Activated naive CD8-positive, alpha-beta T cell treated with anti-CD3 and anti-CD28 coated beads, Interleukin-2, amount 50 U/mL, for 24 hours (primary cell): ENCODE data around the gene SGK1.
"Not testable (repeated sequence)": the region's sequence is repeated elsewhere in the genome, so short reads cannot be mapped to it uniquely, and the experiment has no call there.

Source experiments
- ATAC-seq: fragments of 150-1000 bp; cut with Tn5 transposase; one replicate; pipeline ENCODE4 v1.10.0; 2021
- DNase-seq: peaks from one replicate; pipeline ENCODE4 v3.0.0; 2021
- H3K27ac Mint-ChIP-seq: one replicate; pipeline ENCODE4 v1.8.0; 2021; ENCODE audit warnings: mild to moderate bottlenecking, mixed read lengths
- H3K27me3 Mint-ChIP-seq: one replicate; pipeline ENCODE4 v1.8.0; 2021; ENCODE audit warnings: mixed read lengths
- H3K36me3 Mint-ChIP-seq: one replicate; pipeline ENCODE4 v1.8.0; 2021; ENCODE audit warnings: low read depth, mixed read lengths
- H3K4me1 Mint-ChIP-seq: one replicate; pipeline ENCODE4 v1.8.0; 2021; ENCODE audit warnings: mixed read lengths
- H3K4me3 Mint-ChIP-seq: one replicate; pipeline ENCODE4 v1.8.0; 2021; ENCODE audit warnings: mild to moderate bottlenecking, moderate library complexity, mixed read lengths
- H3K9me3 Mint-ChIP-seq: one replicate; pipeline ENCODE4 v1.8.0; 2021; ENCODE audit warnings: mixed read lengths

SGK1 gene

GRCh38 chr6:134318974-134319281 is 1.0 kb upstream of the SGK1 start:
- peaks cover 30% of the 10 kb centered on the region for H3K27me3 Mint-ChIP-seq
- peaks cover 2% of the 10 kb centered on the region for H3K36me3 Mint-ChIP-seq
- no peak overlapping the region for H3K27ac Mint-ChIP-seq
- H3K4me3 Mint-ChIP-seq = no peak overlapping the region
- peaks cover 7% of the 10 kb centered on the region for H3K9me3 Mint-ChIP-seq
- DNase-seq (no peak), ATAC-seq (no peak)
- H3K4me1 Mint-ChIP-seq = peaks cover 15% of the 10 kb centered on the region

- H3K4me3 Mint-ChIP-seq = peak overlapping the region; percentile 79
- H3K27me3 Mint-ChIP-seq = peaks cover 30% of the 10 kb centered on the region
- no peak for DNase-seq
- peaks cover 11% of the 10 kb centered on the region for H3K4me1 Mint-ChIP-seq
- H3K27ac Mint-ChIP-seq = no peak overlapping the region
- H3K36me3 Mint-ChIP-seq = peaks cover 2% of the 10 kb centered on the region
- H3K9me3 Mint-ChIP-seq = peaks cover 7% of the 10 kb centered on the region
- ATAC-seq = no peak
Measured at GRCh38 chr6:134318236-134318973, 493 bp upstream of the SGK1 start.

- Mint-ChIP-seq H3K9me3 (peaks cover 7% of the 10 kb centered on the region), H3K27me3 (peaks cover 30% of the 10 kb centered on the region), H3K27ac (no peak overlapping the region), H3K36me3 (peaks cover 2% of the 10 kb centered on the region), H3K4me3 (peak overlapping the region; percentile 79), H3K4me1 (peaks cover 11% of the 10 kb centered on the region)
- DNase-seq (no peak), ATAC-seq (no peak)
Measured at GRCh38 chr6:134316733-134317431, 1.0 kb downstream of the SGK1 start.

- no peak overlapping the region for H3K4me3 Mint-ChIP-seq
- no peak for DNase-seq
Measured at GRCh38 chr6:134315974-134316441, 1.9 kb downstream of the SGK1 start.

GRCh38 chr6:134315189-134315588 is 2.7 kb downstream of the SGK1 start:
- Mint-ChIP-seq H3K9me3 (peaks cover 5% of the 10 kb centered on the region), H3K27me3 (peaks cover 30% of the 10 kb centered on the region), H3K4me1 (peaks cover 11% of the 10 kb centered on the region), H3K4me3 (no peak overlapping the region), H3K27ac (no peak overlapping the region), H3K36me3 (peaks cover 2% of the 10 kb centered on the region)
- DNase-seq (no peak), ATAC-seq (no peak)

More at GRCh38 chr6:134315974-134316441, 1.9 kb downstream of the SGK1 start:
- peak; percentile 20 for ATAC-seq
- peaks cover 30% of the 10 kb centered on the region for H3K27me3 Mint-ChIP-seq
- H3K27ac Mint-ChIP-seq = no peak overlapping the region
- peaks cover 7% of the 10 kb centered on the region for H3K9me3 Mint-ChIP-seq
- peaks cover 2% of the 10 kb centered on the region for H3K36me3 Mint-ChIP-seq
- H3K4me1 Mint-ChIP-seq = peaks cover 11% of the 10 kb centered on the region

GRCh38 chr6:134314006-134314821 is 3.7 kb downstream of the SGK1 start:
- DNase-seq = no peak
- Mint-ChIP-seq H3K36me3 (no peaks in the 10 kb centered on the region), H3K4me3 (no peak overlapping the region), H3K9me3 (no peaks in the 10 kb centered on the region), H3K27ac (no peak overlapping the region), H3K27me3 (peaks cover 27% of the 10 kb centered on the region), H3K4me1 (peaks cover 11% of the 10 kb centered on the region)
- no peak for ATAC-seq

GRCh38 chr6:134312038-134312660 is 5.8 kb downstream of the SGK1 start:
- ATAC-seq (no peak), DNase-seq (no peak)
- no peak overlapping the region for H3K27ac Mint-ChIP-seq
- H3K9me3 Mint-ChIP-seq = no peaks in the 10 kb centered on the region
- peaks cover 1% of the 10 kb centered on the region for H3K4me1 Mint-ChIP-seq
- no peaks in the 10 kb centered on the region for H3K36me3 Mint-ChIP-seq
- no peak overlapping the region for H3K4me3 Mint-ChIP-seq
- peaks cover 7% of the 10 kb centered on the region for H3K27me3 Mint-ChIP-seq

- DNase-seq (no peak), ATAC-seq (no peak)
- H3K36me3 Mint-ChIP-seq = no peaks in the 10 kb centered on the region
- no peak overlapping the region for H3K27ac Mint-ChIP-seq
- H3K9me3 Mint-ChIP-seq = no peaks in the 10 kb centered on the region
- H3K4me1 Mint-ChIP-seq = peaks cover under 1% of the 10 kb centered on the region
- H3K27me3 Mint-ChIP-seq = no peaks in the 10 kb centered on the region
- no peak overlapping the region for H3K4me3 Mint-ChIP-seq
Measured at GRCh38 chr6:134310817-134311216, 7.1 kb downstream of the SGK1 start.

GRCh38 chr6:134309983-134310605 is 7.8 kb downstream of the SGK1 start:
- Mint-ChIP-seq H3K9me3 (no peaks in the 10 kb centered on the region), H3K36me3 (no peaks in the 10 kb centered on the region), H3K4me1 (peaks cover 3% of the 10 kb centered on the region), H3K27ac (no peak overlapping the region), H3K4me3 (no peak overlapping the region), H3K27me3 (no peaks in the 10 kb centered on the region)
- ATAC-seq (no peak), DNase-seq (no peak)

GRCh38 chr6:134309227-134309626 is 8.7 kb downstream of the SGK1 start:
- H3K36me3 Mint-ChIP-seq = no peaks in the 10 kb centered on the region
- DNase-seq (no peak), ATAC-seq (no peak)
- H3K27ac Mint-ChIP-seq = no peak overlapping the region
- peaks cover 3% of the 10 kb centered on the region for H3K4me1 Mint-ChIP-seq
- H3K9me3 Mint-ChIP-seq = no peaks in the 10 kb centered on the region
- H3K4me3 Mint-ChIP-seq = no peak overlapping the region
- no peaks in the 10 kb centered on the region for H3K27me3 Mint-ChIP-seq

- Mint-ChIP-seq H3K4me3 (no peak overlapping the region), H3K4me1 (peaks cover 3% of the 10 kb centered on the region), H3K36me3 (no peaks in the 10 kb centered on the region), H3K9me3 (no peaks in the 10 kb centered on the region), H3K27me3 (no peaks in the 10 kb centered on the region), H3K27ac (no peak overlapping the region)
- ATAC-seq = no peak
- DNase-seq = no peak
Measured at GRCh38 chr6:134308800-134309199, 9.1 kb downstream of the SGK1 start.

GRCh38 chr6:134307870-134308269 is 10.0 kb downstream of the SGK1 start:
- no peak for ATAC-seq
- no peaks in the 10 kb centered on the region for H3K36me3 Mint-ChIP-seq
- H3K27ac Mint-ChIP-seq = no peak overlapping the region
- H3K27me3 Mint-ChIP-seq = no peaks in the 10 kb centered on the region
- peaks cover 3% of the 10 kb centered on the region for H3K4me1 Mint-ChIP-seq
- no peak overlapping the region for H3K4me3 Mint-ChIP-seq
- DNase-seq = no peak
- no peaks in the 10 kb centered on the region for H3K9me3 Mint-ChIP-seq

- no peak overlapping the region for H3K27ac Mint-ChIP-seq
- H3K4me3 Mint-ChIP-seq = no peak overlapping the region
- ATAC-seq = no peak
- no peaks in the 10 kb centered on the region for H3K9me3 Mint-ChIP-seq
- DNase-seq = no peak
- H3K4me1 Mint-ChIP-seq = peaks cover 3% of the 10 kb centered on the region
- no peaks in the 10 kb centered on the region for H3K27me3 Mint-ChIP-seq
- H3K36me3 Mint-ChIP-seq = no peaks in the 10 kb centered on the region
Measured at GRCh38 chr6:134307075-134307474, 10.8 kb downstream of the SGK1 start.

- H3K4me3 Mint-ChIP-seq, H3K9me3 Mint-ChIP-seq, DNase-seq, H3K4me1 Mint-ChIP-seq, H3K36me3 Mint-ChIP-seq, H3K27ac Mint-ChIP-seq, ATAC-seq, H3K27me3 Mint-ChIP-seq: not testable (repeated sequence)
Measured at GRCh38 chr6:134304381-134304780, 13.5 kb downstream of the SGK1 start.
